Gastrocnemius medialis (tissue), 4 donors: Measurements from ENCODE around the gene KCNK16. TPM values are rescaled to one million over a fixed set of nuclear protein-coding genes. Genes with fewer than 3 reads are reported as not detected.
"Not testable (repeated sequence)": the region's sequence is repeated elsewhere in the genome, so short reads cannot be mapped to it uniquely, and the experiment has no call there.

Experiments used
- ATAC-seq, 2 donors: fragments of 150-250 bp; one replicate each; pipeline ENCODE4 v1.9.1; 2016
- DNase-seq, 2 donors: peaks; one replicate each; pipeline ENCODE4 v3.0.0-alpha.2; 2019
- H3K27ac ChIP-seq, 4 donors: fragments of 200-600 bp; sonication (generic); 1 replicate in 1 of 4; 2 replicates in 3 of 4; pipeline ENCODE4 v1.5.1; 2016 to 2018; ENCODE audit warnings: mild to moderate bottlenecking in 2 of 4, moderate library complexity in 1 of 4
- H3K27me3 ChIP-seq, 3 donors: fragments of 200-600 bp; sonication (generic) in 2 of 3; 1 replicate in 1 of 3; 2 replicates in 2 of 3; pipeline versions ENCODE4 v1.5.1 to v1.6.0; 2016 to 2019; ENCODE audit warnings: mild to moderate bottlenecking in 1 of 3, moderate library complexity in 1 of 3
- H3K36me3 ChIP-seq, 2 donors: fragments of 200-600 bp; sonication (generic) in 1 of 2; one replicate each; pipeline ENCODE4 v1.5.1; 2017 to 2018
- H3K4me1 ChIP-seq, 2 donors: fragments of 200-600 bp; sonication (generic) in 1 of 2; one replicate each; pipeline ENCODE4 v1.5.1; 2016 to 2017; ENCODE audit warnings: mild to moderate bottlenecking in 2 of 2
- H3K4me3 ChIP-seq, 4 donors: fragments of 200-600 bp; sonication (generic) in 3 of 4; 1 replicate in 1 of 4; 2 replicates in 3 of 4; pipeline ENCODE4 v1.5.1; 2016 to 2019; ENCODE audit warnings: mild to moderate bottlenecking in 2 of 4
- H3K9me3 ChIP-seq, 3 donors: fragments of 200-600 bp; sonication (generic) in 2 of 3; 1 replicate in 1 of 3; 2 replicates in 2 of 3; pipeline ENCODE4 v1.5.1; 2016 to 2019
- POLR2A ChIP-seq, 2 donors: fragments of 450-650 bp; IDR thresholded peaks; one replicate each; pipeline ENCODE4 v1.6.1; 2017; ENCODE audit warnings: antibody characterized with exemption in 2 of 2, mild to moderate bottlenecking in 2 of 2, moderate library complexity in 2 of 2
- in situ Hi-C, 4 donors: fragments of 200-750 bp; cut with MboI; loops; one replicate each; pipeline versions ENCODE4 v1.15.0 to v1.8.0; 2017; ENCODE audit warnings: low sequenced_read_pairs in 4 of 4
- intact Hi-C: fragments of 100-400 bp; cut with DNase I; formaldehyde crosslinking; loops from one replicate; pipeline ENCODE4 v1.15.1; 2023; ENCODE audit warnings: low total_unique reads
- total RNA-seq, 4 donors: library from RNA; depleted of rRNA; stranded (reverse); fragments of >200 nt; gene quantifications; one replicate each; pipeline versions ENCODE4 v1.1.0 to v1.2.3, GENCODE V29; 2016
- TF ChIP-seq, protein P1 (sequence below), 5 experiments: fragments of 450-650 bp in 3 of 5; fragments of 200-600 bp in 2 of 5; sonication (generic) in 2 of 5; IDR thresholded peaks in 4 of 5; conservative IDR thresholded peaks in 1 of 5; 1 replicate in 4 of 5; 2 replicates in 1 of 5; pipeline ENCODE4 v1.5.1; 2016 to 2019; ENCODE audit warnings: antibody characterized with exemption in 5 of 5, mild to moderate bottlenecking in 3 of 5, moderate library complexity in 3 of 5

Gene KCNK16
- total RNA-seq, 4 donors from 2014 or later: not detected

- Histone ChIP-seq H3K27me3 (peaks cover 0 to 4% (median 0%) of the 10 kb centered on the region in 3 donors), H3K27ac (no peak overlapping the region), H3K4me3 (no peak overlapping the region), H3K36me3 (no peaks in the 10 kb centered on the region), H3K9me3 (no peaks in the 10 kb centered on the region), H3K4me1 (peaks cover 0 to 4% of the 10 kb centered on the region in 2 donors)
- in situ Hi-C loops: no loop called here
- TF ChIP-seq, protein P1, sequence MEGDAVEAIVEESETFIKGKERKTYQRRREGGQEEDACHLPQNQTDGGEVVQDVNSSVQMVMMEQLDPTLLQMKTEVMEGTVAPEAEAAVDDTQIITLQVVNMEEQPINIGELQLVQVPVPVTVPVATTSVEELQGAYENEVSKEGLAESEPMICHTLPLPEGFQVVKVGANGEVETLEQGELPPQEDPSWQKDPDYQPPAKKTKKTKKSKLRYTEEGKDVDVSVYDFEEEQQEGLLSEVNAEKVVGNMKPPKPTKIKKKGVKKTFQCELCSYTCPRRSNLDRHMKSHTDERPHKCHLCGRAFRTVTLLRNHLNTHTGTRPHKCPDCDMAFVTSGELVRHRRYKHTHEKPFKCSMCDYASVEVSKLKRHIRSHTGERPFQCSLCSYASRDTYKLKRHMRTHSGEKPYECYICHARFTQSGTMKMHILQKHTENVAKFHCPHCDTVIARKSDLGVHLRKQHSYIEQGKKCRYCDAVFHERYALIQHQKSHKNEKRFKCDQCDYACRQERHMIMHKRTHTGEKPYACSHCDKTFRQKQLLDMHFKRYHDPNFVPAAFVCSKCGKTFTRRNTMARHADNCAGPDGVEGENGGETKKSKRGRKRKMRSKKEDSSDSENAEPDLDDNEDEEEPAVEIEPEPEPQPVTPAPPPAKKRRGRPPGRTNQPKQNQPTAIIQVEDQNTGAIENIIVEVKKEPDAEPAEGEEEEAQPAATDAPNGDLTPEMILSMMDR (IDR thresholded peaks at IDR 0.05 in 4 of 5, conservative IDR thresholded peaks at IDR 0.05 in 1 of 5): no peak
- TF ChIP-seq POLR2A (IDR thresholded peaks at IDR 0.05): no peak
- intact Hi-C loops: no loop called here
- DNase-seq: no peak
- no peak for ATAC-seq
These were observed 27.6 kb downstream of the KCNK16 start for GRCh38 chr6:39294899-39295298.

- TF ChIP-seq POLR2A (IDR thresholded peaks at IDR 0.05): no peak
- TF ChIP-seq, protein P1 (IDR thresholded peaks at IDR 0.05 in 4 of 5, conservative IDR thresholded peaks at IDR 0.05 in 1 of 5): no peak
- H3K36me3 ChIP-seq: no peaks in the 10 kb centered on the region
- no peaks in the 10 kb centered on the region for H3K9me3 ChIP-seq
- no peak for DNase-seq
- intact Hi-C loops (no loop called here), in situ Hi-C loops (no loop called here)
- H3K27ac ChIP-seq: no peak overlapping the region
- no peak for ATAC-seq
- H3K27me3 ChIP-seq: peaks cover 0 to 1% (median 0%) of the 10 kb centered on the region in 3 donors
- H3K4me3 ChIP-seq: no peak overlapping the region
- H3K4me1 ChIP-seq: peaks cover 0 to 4% of the 10 kb centered on the region in 2 donors
These were observed 28.4 kb downstream of the KCNK16 start for GRCh38 chr6:39294133-39294532.

- Histone ChIP-seq H3K27ac (no peak overlapping the region), H3K4me3 (no peak overlapping the region), H3K9me3 (no peaks in the 10 kb centered on the region), H3K27me3 (no peaks in the 10 kb centered on the region), H3K4me1 (peaks cover 0 to 4% of the 10 kb centered on the region in 2 donors), H3K36me3 (no peaks in the 10 kb centered on the region)
- in situ Hi-C loops (no loop called here), intact Hi-C loops (no loop called here)
- ATAC-seq: no peak
- no peak for DNase-seq
- TF ChIP-seq, protein P1 (IDR thresholded peaks at IDR 0.05 in 4 of 5, conservative IDR thresholded peaks at IDR 0.05 in 1 of 5): no peak
- no peak for TF ChIP-seq POLR2A (IDR thresholded peaks at IDR 0.05)
These were observed 29.9 kb downstream of the KCNK16 start for GRCh38 chr6:39292637-39293036.

DNA sequence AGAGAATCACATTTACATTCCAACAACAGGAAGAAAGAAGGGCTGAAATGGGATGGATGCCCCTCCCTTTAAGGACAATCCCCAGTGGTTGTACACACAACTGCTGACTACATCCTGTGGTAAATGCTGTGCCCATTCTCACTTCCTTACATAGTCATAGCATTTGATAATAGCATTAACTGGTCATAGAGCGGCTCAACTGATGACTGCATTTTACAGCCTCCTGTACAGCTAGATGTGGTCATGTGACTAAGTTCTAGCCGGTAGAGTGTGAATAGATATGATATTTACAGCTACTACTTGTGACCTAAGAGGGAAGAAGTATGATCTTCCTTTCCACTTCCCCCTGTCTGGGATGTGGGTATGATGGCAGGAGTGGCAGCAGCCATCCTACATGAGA lies 33.0 kb downstream of the KCNK16 start:
- H3K36me3 ChIP-seq: no peaks in the 10 kb centered on the region
- in situ Hi-C loops: no loop called here
- H3K4me3 ChIP-seq: no peak overlapping the region
- DNase-seq (no peak), ATAC-seq (no peak)
- intact Hi-C loops: no loop called here
- TF ChIP-seq POLR2A (IDR thresholded peaks at IDR 0.05): no peak
- TF ChIP-seq, protein P1 (IDR thresholded peaks at IDR 0.05 in 4 of 5, conservative IDR thresholded peaks at IDR 0.05 in 1 of 5): no peak
- H3K27me3 ChIP-seq: no peaks in the 10 kb centered on the region
- H3K27ac ChIP-seq: no peak overlapping the region
- H3K4me1 ChIP-seq: no peaks in the 10 kb centered on the region
- no peaks in the 10 kb centered on the region for H3K9me3 ChIP-seq

DNA sequence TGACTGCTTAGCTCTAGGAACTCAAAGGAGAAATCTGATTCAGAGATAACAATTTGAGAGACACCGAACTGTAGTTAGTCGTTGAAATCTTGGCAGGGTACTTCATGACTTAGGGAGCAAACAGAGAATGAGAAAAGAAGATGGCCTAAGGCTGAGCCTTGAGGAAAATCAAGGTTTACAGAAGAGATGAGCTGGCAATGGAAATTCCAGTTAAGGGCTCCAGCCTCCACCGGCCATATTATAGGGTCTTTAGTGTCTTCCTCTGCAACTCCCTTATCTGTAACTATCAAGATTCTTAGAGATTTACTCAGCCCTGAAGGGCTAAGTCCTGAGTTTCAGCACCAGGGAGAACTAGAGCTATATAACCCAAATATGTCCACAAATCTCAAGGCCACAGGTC lies 34.9 kb downstream of the KCNK16 start:
- no peaks in the 10 kb centered on the region for H3K27me3 ChIP-seq
- H3K4me3 ChIP-seq: no peak overlapping the region
- H3K4me1 ChIP-seq: no peaks in the 10 kb centered on the region
- in situ Hi-C loops: no loop called here
- ATAC-seq (no peak), DNase-seq (no peak)
- H3K9me3 ChIP-seq: no peaks in the 10 kb centered on the region
- H3K27ac ChIP-seq: no peak overlapping the region
- TF ChIP-seq POLR2A (IDR thresholded peaks at IDR 0.05): no peak
- TF ChIP-seq, protein P1 (IDR thresholded peaks at IDR 0.05 in 4 of 5, conservative IDR thresholded peaks at IDR 0.05 in 1 of 5): no peak
- H3K36me3 ChIP-seq: no peaks in the 10 kb centered on the region
- intact Hi-C loops: no loop called here

DNA sequence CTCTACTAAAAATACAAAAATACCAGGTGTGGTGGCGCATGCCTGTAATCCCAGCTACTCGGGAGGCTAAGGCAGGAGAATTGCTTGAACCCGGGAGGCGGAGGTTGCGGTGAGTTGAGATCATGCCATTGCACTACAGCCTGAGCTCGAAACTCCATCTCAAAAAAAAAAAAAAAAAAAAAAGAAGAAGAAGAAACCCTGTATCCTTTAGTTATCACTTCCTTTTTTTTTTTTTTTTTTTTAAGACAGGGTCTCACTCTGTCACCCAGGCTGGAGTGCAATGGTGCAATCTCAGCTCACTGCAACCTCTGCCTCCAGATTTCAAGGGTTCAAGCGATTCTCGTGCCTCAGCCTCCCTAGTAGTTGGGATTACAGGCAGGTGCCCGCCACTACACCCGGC lies 35.9 kb downstream of the KCNK16 start:
- H3K4me1 ChIP-seq, H3K9me3 ChIP-seq, H3K27ac ChIP-seq, ATAC-seq, H3K36me3 ChIP-seq, H3K27me3 ChIP-seq, intact Hi-C loops, DNase-seq, in situ Hi-C loops, H3K4me3 ChIP-seq: not testable (repeated sequence)
